PC-3 (cell line): ENCODE results near the gene ALG8.

ENCODE experiments used
- EZH2 ChIP-seq: fragments of 300-600 bp; sonication (generic); IDR thresholded peaks from one replicate; pipeline ENCODE4 v1.6.1; 2017; ENCODE audit warnings: antibody characterized with exemption, mild to moderate bottlenecking, low read length; ENCODE audit not compliant: unreplicated experiment
- EZH2phosphoT487 ChIP-seq: fragments of 300-600 bp; sonication (generic); IDR thresholded peaks from 2 replicates; pipeline ENCODE4 v1.6.1; 2018; ENCODE audit warnings: mild to moderate bottlenecking, antibody characterized with exemption, low read length, borderline replicate concordance
- TF ChIP-seq, protein P1 (sequence below): fragments of 300-600 bp; sonication (generic); conservative IDR thresholded peaks from 2 replicates; pipeline ENCODE4 v1.5.1; 2017; ENCODE audit warnings: antibody characterized with exemption, low read depth, mild to moderate bottlenecking, low read length

DNA sequence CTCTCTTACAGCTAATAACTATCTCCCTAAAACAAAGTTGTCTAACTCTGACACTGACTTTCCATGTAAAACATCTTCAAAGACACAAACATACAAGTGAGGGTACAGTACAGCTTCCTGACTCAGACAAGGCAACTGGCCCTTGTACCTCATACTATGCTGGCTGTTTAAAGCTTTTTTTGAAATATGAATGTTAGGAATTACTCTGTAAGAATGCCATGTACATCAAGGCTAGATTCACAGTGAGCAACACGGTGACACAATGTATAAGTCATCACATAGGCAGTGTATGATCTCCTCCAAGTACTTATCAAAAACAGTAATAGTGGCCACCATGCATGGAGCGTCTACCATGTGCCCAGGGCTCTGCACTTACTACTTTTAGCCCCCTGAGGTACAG, 28.6 kb downstream of the ALG8 start:
- TF ChIP-seq, protein P1, sequence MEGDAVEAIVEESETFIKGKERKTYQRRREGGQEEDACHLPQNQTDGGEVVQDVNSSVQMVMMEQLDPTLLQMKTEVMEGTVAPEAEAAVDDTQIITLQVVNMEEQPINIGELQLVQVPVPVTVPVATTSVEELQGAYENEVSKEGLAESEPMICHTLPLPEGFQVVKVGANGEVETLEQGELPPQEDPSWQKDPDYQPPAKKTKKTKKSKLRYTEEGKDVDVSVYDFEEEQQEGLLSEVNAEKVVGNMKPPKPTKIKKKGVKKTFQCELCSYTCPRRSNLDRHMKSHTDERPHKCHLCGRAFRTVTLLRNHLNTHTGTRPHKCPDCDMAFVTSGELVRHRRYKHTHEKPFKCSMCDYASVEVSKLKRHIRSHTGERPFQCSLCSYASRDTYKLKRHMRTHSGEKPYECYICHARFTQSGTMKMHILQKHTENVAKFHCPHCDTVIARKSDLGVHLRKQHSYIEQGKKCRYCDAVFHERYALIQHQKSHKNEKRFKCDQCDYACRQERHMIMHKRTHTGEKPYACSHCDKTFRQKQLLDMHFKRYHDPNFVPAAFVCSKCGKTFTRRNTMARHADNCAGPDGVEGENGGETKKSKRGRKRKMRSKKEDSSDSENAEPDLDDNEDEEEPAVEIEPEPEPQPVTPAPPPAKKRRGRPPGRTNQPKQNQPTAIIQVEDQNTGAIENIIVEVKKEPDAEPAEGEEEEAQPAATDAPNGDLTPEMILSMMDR: no peak
- no peak for TF ChIP-seq EZH2
- TF ChIP-seq EZH2phosphoT487: no peak
